Measurements from ENCODE around the gene BEGAIN.

The BEGAIN gene

GRCh38 chr14:100587086-100587762 is at the start of gene BEGAIN:
Gene BEGAIN (minus strand): TSS chr14:100587417. CDS start chr14:100587290, 127 bp downstream.
- no peak for DNase-seq

GRCh38 chr14:100636559-100636958 is 49.3 kb upstream of the BEGAIN start:
- DNase-seq = no peak

- DNase-seq = no peak
Measured at GRCh38 chr14:100634026-100634425, 46.8 kb upstream of the BEGAIN start.

GRCh38 chr14:100633406-100633805 is 46.2 kb upstream of the BEGAIN start:
- no peak for DNase-seq

- DNase-seq = no peak
Measured at GRCh38 chr14:100629696-100630095, 42.5 kb upstream of the BEGAIN start.

- DNase-seq = no peak
Measured at GRCh38 chr14:100629098-100629497, 41.9 kb upstream of the BEGAIN start.

- no peak for DNase-seq
Measured at GRCh38 chr14:100628225-100628624, 41.0 kb upstream of the BEGAIN start.

- no peak for DNase-seq
Measured at GRCh38 chr14:100626614-100627013, 39.4 kb upstream of the BEGAIN start.

- DNase-seq = no peak
Measured at GRCh38 chr14:100623961-100624360, 36.7 kb upstream of the BEGAIN start.

GRCh38 chr14:100623557-100623956 is 36.3 kb upstream of the BEGAIN start:
- no peak for DNase-seq

GRCh38 chr14:100622708-100623485 is 35.7 kb upstream of the BEGAIN start:
- DNase-seq = no peak

GRCh38 chr14:100622224-100622623 is 35.0 kb upstream of the BEGAIN start:
- DNase-seq = no peak

GRCh38 chr14:100621806-100622205 is 34.6 kb upstream of the BEGAIN start:
- DNase-seq = no peak

- DNase-seq = no peak
Measured at GRCh38 chr14:100620255-100621100, 33.3 kb upstream of the BEGAIN start.

GRCh38 chr14:100619396-100620254 is 32.4 kb upstream of the BEGAIN start:
- no peak for DNase-seq

GRCh38 chr14:100618763-100619320 is 31.6 kb upstream of the BEGAIN start:
- DNase-seq = no peak

GRCh38 chr14:100618318-100618693 is 31.1 kb upstream of the BEGAIN start:
- no peak for DNase-seq

- no peak for DNase-seq
Measured at GRCh38 chr14:100617410-100618317, 30.4 kb upstream of the BEGAIN start.

GRCh38 chr14:100616854-100617409 is 29.7 kb upstream of the BEGAIN start:
- DNase-seq = no peak

All from SW 1271 (cell line).